GM13976 (cell line): ENCODE measurements around the gene TCIRG1.
A peak's percentile ranks its signal among the peaks of the same experiment; 100 is the strongest.
"Not testable (repeated sequence)": the region's sequence is repeated elsewhere in the genome, so short reads cannot be mapped to it uniquely, and the experiment has no call there.

ENCODE experiments used
- DNase-seq: peaks from one replicate; pipeline ENCODE4 v3.0.0; 2012; ENCODE audit warnings: low spot score
- CTCF ChIP-seq: IDR thresholded peaks from 2 replicates; pipeline ENCODE4 v1.5.1; 2012; ENCODE audit warnings: borderline replicate concordance, mild to moderate bottlenecking; ENCODE audit not compliant: insufficient read depth; ENCODE audit errors: extremely low read depth, missing control alignments, control extremely low read depth
- in situ Hi-C: fragments of 300-500 bp; cut with MboI; formaldehyde crosslinking; loops from one replicate; pipeline ENCODE4 v1.12.0; 2022; ENCODE audit warnings: low sequenced_read_pairs, mixed read lengths, inconsistent platforms; ENCODE audit not compliant: unreplicated experiment

The TCIRG1 gene, protein sequence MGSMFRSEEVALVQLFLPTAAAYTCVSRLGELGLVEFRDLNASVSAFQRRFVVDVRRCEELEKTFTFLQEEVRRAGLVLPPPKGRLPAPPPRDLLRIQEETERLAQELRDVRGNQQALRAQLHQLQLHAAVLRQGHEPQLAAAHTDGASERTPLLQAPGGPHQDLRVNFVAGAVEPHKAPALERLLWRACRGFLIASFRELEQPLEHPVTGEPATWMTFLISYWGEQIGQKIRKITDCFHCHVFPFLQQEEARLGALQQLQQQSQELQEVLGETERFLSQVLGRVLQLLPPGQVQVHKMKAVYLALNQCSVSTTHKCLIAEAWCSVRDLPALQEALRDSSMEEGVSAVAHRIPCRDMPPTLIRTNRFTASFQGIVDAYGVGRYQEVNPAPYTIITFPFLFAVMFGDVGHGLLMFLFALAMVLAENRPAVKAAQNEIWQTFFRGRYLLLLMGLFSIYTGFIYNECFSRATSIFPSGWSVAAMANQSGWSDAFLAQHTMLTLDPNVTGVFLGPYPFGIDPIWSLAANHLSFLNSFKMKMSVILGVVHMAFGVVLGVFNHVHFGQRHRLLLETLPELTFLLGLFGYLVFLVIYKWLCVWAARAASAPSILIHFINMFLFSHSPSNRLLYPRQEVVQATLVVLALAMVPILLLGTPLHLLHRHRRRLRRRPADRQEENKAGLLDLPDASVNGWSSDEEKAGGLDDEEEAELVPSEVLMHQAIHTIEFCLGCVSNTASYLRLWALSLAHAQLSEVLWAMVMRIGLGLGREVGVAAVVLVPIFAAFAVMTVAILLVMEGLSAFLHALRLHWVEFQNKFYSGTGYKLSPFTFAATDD

GRCh38 chr11:68038718-68039525 is at the start of gene TCIRG1:
Gene TCIRG1 (plus strand): TSS chr11:68039025. CDS start chr11:68041272, 2,247 bp downstream.
- in situ Hi-C loops, result no loop called here
- TF ChIP-seq CTCF, result no peak
- peak; percentile 93 for DNase-seq

DNA sequence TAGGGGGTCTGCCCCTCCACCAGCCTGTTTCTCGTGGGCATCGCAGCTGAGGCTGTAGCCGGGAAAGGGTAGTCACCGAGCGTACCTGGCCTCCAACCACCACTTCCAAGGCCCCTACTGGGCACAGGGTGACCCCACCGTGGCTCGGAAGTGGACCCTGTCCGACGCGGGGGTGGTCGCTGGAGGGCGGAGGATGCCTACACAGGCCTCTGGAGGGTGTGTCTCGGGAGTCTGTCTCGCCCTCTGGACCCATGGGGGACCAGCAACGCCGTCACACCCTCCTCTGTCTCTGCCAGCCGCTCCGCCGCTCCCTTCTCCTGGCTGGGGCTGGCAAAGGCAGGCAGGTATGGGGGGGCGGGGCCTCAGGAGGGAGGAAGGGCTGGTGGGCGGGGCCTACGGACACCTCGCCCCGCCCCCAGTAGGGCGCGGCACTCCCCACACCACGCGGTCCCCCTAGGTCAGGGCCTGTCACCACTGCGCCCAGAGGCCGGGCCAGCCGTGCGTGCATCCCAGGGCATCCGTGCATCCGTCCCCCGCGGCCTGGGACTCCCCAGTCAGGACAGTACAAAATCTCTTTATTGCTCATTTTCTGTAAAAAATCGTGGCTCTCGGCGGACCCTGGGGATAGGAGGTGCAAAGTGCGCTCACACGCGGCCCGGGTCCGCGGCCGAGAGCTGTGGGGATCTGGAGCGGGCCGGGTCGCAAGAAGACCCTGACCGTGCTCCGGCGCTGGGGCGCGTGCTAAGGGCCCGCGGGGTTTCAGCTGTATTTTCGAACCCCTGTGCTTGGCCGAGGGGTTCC is 48.1 kb upstream of the TCIRG1 start:
- DNase-seq, result peak; percentile 50
- in situ Hi-C loops, result not testable (repeated sequence)

DNA sequence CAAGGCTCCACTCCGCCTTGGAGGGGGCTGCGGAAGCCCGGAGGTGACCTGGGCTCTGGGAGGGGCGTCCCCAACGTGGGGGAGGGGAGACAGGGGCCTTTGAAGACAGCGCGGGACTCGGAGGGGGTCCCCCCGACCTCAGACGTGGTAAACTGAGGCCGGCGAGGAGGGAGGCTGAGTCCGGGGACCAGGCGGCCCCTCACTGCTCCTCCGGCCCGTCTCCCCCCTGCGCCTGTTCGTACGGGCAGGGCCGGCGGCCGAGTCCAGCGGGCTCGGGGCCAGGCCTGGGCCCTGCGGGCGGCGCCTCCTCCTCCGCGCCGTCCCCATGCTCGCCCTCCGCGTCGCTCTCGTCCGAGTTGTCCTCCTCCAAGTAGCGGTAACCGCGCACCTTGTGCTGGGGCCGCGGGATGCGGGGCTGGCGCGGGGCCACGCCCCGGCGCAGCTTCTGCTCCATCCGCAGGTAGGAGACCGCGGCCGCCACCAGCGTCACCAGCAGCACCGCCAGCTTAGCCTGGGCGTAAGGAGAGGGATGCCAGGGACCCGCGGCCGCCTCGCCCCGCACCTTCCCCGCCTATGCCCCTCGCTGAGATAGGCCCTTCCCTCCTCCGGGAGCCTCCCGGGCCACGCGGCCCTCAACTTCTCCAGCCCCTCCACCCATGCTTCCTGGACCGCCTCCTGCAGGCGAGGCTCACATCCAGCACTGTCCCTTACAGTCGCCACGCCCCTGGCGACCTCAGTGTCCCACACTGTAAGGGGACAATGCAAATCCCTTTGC is 47.3 kb upstream of the TCIRG1 start:
- in situ Hi-C loops, DNase-seq: not testable (repeated sequence)

DNA sequence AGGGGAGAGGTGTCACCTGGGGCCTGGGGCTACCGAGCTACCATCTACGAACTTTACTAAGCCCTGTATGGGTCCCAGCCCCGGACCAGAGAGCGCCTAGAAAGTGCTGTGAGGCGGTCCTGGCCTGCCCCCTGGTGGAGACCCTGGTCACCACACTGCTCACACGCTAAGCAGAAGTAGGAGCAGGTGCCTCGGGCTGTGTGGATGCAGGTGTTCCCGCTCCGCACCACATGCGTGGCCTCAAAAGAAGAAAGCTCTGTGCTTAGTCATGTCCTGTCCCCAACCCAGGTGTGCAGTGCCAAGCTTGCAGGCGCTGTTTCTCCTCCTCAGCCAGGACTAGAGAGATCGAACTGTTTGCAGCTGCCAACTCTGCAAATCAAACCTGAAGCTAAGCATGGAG is 45.0 kb upstream of the TCIRG1 start:
- in situ Hi-C loops, result not testable (repeated sequence)
- peak; percentile 38 for TF ChIP-seq CTCF

GRCh38 chr11:67994387-67994786 is 44.4 kb upstream of the TCIRG1 start:
- DNase-seq, in situ Hi-C loops: not testable (repeated sequence)

More for the DNA sequence above, 45.0 kb upstream of the TCIRG1 start:
- DNase-seq, result peak; percentile 28

DNA sequence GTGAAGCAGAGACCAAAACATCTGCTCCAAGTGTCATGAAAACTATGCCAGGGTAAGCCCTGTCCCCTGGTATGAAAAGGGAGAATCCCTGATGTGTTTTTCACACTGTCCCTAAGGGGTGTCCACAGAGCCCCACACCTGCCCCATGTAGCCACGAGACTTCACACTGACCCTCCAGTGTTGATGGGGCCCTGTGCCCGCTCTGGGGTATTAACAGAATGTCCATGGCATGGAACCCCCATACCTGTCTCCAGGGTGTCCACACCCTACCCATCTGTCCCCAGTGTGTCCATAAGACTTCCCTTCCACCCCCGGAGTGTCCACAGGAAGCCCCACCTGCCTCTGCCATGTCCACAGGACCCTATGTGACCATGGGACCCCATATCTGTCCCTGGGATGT is 43.7 kb upstream of the TCIRG1 start:
- DNase-seq, result peak; percentile 3
- in situ Hi-C loops, result not testable (repeated sequence)

DNA sequence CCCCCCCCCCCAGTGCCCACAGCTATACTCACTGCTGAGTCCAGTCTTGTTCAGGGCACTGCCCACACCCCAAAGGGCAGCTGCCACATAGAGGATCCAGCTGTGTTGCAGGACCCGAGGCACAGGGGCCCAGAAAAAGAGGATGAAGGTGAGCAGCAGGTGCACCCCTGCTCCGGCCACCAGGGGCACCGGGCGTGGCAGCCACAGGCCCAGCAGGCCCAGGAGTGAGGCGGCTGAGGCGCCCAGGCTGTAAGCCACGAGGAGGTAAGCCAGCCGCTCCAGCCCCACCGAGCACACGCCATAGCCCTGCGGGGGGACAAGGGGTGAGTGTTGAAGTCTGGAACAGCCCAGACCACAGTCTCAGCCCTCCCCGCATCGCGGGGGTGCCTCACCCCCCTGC is 43.2 kb upstream of the TCIRG1 start:
- DNase-seq, in situ Hi-C loops: not testable (repeated sequence)

DNA sequence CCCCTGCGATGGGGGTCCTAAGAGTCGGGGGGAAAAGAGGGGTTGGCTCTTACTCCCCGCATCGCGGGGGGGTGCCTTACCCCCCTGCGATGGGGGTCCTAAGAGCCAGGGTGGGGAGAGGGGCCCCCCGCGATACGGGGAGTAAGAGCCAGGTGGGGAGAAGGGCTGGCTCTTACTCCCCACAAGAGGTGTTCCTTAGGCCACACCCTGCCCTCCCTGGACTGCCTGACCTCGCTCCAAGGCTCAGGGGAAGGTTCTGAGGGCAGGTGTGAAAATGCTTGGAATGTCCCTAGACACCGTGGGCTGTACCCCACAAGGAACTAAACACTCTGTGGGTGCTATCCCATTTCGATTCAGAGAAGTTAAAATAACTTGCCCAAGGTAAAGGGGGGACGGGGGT is 42.8 kb upstream of the TCIRG1 start:
- no peak for TF ChIP-seq CTCF
- in situ Hi-C loops, result no loop called here
- DNase-seq, result peak; percentile 8
